OCI-LY7 (cell line): ENCODE measurements around the gene AASDHPPT.
"Not testable (repeated sequence)": the region's sequence is repeated elsewhere in the genome, so short reads cannot be mapped to it uniquely, and the experiment has no call there.

ENCODE experiments used
- EZH2phosphoT487 ChIP-seq: fragments of 200-600 bp; sonication (generic); IDR thresholded peaks from 2 replicates; pipeline ENCODE4 v1.6.1; 2018; ENCODE audit warnings: low read depth, borderline replicate concordance, mild to moderate bottlenecking, mixed run types, antibody characterized with exemption, low read length, moderate library complexity, mixed read lengths
- TF ChIP-seq, protein P1 (sequence below): fragments of 200-600 bp; sonication (generic); conservative IDR thresholded peaks from 2 replicates; pipeline ENCODE4 v1.5.1; 2014; ENCODE audit warnings: mild to moderate bottlenecking, antibody characterized with exemption, low read length, moderate library complexity, mixed read lengths

DNA sequence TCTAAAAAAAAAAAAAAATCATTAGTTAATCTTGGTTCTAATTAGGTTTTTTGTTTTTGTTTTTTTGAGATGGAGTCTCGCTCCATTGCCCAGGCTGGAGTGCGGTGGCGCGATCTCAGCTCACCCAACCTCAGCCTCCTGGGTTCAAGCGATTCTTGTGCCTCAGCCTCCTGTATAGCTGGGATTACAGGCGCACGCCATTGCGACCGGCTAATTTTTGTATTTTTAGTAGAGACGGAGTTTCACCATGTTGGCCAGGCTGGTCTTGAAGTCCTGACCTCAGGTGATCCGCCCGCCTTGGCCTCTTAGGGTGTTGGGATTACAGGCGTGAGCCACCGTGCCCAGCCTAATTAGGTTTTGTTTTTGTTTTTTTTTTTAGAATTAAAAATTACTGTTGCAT is 19.1 kb upstream of the AASDHPPT start:
- TF ChIP-seq, protein P1, sequence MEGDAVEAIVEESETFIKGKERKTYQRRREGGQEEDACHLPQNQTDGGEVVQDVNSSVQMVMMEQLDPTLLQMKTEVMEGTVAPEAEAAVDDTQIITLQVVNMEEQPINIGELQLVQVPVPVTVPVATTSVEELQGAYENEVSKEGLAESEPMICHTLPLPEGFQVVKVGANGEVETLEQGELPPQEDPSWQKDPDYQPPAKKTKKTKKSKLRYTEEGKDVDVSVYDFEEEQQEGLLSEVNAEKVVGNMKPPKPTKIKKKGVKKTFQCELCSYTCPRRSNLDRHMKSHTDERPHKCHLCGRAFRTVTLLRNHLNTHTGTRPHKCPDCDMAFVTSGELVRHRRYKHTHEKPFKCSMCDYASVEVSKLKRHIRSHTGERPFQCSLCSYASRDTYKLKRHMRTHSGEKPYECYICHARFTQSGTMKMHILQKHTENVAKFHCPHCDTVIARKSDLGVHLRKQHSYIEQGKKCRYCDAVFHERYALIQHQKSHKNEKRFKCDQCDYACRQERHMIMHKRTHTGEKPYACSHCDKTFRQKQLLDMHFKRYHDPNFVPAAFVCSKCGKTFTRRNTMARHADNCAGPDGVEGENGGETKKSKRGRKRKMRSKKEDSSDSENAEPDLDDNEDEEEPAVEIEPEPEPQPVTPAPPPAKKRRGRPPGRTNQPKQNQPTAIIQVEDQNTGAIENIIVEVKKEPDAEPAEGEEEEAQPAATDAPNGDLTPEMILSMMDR, result not testable (repeated sequence)
- TF ChIP-seq EZH2phosphoT487, result not testable (repeated sequence)
